Superior temporal gyrus (tissue), 1 donor: ENCODE data around the gene BAZ1A.
A peak's percentile ranks its signal among the peaks of the same experiment; 100 is the strongest.
"Not testable (repeated sequence)": the region's sequence is repeated elsewhere in the genome, so short reads cannot be mapped to it uniquely, and the experiment has no call there.

Experiments used
- DNase-seq: peaks from one replicate; pipeline ENCODE4 v3.0.0-alpha.2; 2016; ENCODE audit errors: extremely low spot score

BAZ1A gene

DNA sequence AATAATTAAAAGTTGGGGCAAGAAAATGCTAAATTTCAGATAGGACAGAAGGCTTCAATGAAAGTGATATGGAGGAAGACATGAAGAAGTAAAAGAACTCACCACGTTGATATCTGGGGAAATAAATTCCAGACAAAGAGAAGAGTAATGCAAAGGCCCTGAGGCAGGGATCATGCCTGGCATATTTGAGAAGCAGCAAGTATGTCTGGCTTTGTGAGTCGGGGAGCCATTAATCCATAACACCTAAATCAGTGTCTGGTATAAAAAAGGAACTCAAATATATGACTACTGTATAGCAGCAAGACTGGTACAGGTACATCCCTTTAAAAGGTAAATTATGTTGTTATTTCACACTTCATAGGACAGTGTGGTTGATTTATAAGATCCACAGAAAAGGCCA is 16.4 kb downstream of the BAZ1A start:
- no peak for DNase-seq

DNA sequence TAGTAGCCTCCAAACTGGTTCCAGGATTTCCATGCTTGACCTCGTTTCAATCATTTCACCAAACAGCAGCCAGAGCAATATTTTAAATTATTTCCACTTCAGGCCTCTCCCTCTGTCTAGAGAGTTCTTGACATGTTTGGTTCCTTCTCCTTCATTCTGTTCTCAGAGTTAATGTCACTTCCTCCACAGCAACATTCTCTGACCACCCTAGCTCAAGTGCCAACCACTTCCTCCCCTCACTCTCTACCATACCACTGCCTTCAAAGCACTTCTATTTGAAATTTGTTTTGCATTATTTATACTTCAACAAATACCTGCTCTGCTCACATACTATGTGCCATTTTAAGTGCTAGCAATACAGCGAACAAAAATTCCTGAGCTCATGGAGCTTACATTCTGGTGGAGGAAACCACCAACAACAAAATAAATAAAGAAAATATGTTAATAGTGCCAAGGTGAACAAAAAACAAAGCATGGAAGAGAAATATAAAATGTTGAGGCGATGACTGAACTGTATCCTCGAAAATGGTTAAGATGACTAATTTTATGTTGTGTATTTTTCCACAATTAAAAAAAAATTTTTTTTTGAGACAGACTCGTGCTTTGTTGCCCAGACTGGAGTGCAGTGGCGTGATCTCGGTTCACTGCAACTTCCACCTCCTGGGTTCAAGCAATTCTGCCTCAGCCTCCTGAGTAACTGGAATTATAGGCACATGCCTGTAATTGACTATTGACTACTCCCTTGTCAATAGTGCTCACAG is 17.3 kb downstream of the BAZ1A start:
- no peak for DNase-seq

DNA sequence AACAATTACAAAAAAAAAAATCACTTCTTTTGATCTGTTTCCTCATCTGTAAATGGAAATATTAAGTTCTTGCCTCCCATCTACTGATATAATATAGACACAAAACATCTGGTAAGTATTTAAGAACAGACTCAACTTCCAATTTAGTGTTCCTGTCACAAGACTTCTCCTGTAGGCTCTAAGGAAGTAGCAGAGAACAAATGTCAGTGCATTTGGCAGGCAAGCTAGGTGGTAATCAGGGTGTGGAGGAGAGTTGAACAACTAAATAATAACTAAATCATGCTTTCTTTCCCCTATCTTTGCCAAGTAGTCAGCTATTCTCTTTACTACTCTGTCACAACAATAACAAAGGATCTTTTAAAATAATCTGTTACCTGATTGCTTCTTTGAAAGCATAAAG is 22.1 kb downstream of the BAZ1A start:
- no peak for DNase-seq

DNA sequence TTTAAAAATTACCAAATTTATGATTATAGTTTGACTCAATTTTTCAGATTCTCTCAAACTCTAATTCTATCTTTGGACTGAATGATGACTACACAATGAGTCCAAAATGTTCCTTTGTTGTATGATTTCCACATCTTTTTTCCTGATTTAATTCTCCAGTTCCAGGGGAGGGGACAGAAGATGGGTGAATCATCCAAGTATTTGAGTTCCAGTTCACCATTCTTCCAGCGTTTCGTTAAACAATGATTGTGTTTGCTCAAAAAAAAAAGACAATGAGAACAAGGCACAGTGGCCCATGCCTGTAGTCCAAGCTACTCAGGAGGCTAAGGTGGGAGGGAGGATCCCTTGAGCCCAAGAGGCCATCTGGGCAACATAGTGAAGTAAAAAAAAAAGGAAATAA is 23.8 kb downstream of the BAZ1A start:
- DNase-seq, result no peak

DNA sequence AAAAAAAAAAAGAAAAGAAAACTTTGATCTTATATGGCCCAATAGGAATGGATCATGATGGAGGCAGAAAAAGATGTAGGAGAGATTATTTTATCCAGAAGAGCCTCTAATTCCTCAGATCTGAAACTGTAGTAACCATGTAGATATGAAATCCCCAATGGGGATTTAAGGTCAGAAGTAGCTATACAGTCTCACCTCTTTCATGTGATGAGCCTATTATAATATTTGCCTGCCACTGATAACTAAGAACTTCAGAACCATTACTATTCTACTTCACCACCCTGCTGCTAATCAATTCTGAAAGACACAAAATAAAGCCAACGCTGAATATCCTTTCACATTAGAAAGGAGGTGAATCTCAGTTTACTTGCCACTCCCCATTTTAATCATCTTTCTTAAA is 29.3 kb downstream of the BAZ1A start:
- DNase-seq, result no peak

DNA sequence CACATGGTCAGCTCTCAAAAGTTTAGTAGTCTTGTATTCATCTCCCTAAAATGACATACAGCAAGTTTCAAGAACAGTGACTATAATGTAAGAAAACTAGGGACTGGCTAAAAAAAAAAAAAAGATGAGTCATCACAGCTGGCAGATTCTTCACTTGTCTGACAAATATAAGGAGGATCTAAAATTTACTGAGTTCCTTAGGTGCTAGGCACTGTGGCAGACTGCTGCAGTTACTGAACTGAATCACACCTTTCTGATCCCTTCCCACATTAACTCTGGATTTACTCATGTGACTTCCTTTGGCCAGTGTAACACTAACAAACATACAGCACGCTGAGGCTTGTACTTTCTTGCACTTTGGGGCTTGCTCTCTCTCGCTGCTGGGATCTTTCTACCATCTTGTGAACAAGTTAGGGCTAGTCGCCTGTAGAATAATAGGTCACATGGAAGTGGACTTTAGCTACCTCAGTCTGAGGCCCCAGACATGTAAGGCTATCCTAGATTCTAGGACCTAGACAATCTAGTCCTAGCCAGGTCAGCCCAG is 32.1 kb downstream of the BAZ1A start:
- DNase-seq, result peak; percentile 57

DNA sequence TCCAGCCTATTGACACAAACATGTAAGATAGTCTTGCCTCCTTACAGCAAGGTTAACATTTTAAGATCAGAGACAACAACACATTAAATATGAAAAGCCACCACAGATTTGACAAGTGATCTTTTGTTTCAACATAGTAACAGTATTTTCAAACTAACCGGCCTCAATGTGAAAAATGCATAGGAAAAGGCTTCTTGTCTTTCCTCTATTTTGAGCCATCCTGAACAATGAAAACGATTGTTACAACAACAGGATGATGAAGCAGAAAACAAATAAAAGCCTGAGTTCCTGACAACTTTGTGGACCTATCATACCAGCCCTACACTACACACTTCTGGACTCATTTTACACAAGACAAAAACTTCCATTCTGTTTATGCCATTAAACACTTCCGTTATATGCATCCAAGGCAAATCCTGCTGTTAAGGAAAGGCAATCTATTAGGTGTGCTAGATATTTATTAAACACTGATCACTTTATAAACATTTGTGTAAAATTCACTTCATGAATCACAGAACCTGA is 37.3 kb downstream of the BAZ1A start:
- DNase-seq, result peak; percentile 57

DNA sequence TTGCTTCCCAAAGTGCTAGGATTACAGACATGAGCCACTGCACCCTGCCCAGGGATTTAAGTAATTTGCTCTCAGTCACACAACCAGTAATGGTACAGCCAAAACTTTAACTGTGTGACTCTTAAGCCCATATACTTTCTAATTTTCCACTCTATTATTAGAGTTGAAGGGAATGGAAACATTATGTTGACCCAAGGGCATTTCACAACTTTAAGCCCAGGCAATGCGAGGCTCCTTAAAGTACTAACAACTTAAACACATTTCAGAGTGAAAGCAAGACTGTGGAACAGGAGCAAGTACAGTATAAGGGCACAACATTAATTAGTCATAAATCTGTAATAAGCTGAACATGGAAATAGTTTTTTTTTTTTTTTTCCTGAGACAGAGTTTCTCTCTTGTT is 39.8 kb downstream of the BAZ1A start:
- DNase-seq, result no peak

DNA sequence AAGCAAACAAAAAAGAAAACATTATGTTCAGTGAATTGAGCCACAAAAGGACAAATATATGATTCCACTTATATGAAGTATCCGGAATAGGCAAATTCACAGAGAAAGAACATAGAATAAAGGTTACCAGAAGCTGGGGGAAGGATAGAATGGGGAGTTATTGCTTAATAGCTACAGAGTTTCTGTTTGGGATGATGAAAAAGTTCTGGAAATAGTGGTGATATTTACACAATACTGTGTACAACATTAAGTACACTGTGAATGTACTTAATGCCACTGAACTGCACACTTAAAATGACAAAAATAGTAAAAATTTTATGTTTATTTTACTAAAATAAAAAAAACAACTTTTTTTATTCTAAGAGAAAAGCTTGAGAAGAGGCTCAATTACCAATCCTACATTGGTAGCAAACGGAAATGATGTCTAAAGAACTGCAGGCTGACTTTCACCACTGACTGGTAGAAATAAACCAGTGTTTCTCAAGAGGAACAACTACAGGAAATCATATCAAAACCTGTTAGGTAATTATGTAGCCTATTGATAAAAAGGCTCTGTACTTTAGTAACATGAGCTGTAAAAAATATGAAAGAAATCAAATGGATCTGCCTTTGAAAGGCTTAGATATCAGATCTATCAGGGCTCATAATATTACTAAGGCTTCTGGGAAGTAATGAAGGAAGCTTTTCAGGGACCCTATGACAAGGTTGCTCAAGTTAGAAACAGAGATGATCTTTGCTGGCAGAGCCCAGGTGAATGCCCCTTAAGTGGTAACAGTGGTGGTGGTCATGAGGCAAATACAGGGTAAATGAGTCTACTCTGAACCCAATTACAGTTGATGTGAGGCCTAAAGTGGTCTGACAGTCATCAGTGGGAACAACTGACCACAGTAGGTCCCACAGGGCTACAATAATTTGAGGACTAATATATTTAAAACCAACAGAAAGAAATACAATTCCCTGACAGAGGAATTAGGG is 41.3 kb downstream of the BAZ1A start:
- DNase-seq, result no peak

DNA sequence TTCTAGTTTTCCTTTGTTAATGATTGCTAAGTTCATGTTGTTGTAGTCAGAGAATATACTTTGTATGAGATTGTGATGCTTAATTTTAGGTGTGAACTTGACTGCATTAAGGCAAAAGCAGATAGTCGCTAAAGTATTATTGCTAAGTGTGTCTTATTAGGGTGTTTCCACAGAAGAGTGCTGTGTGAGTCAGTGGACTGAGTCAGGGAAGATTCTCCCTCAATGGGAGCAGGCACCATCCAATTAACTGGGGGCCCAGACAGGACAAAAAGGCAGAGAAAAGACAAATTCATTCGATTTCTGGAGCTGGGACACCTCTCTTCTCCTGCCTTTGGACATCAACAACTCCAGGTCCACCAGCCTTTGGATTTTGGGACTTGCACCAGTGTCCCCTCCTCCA is 48.5 kb downstream of the BAZ1A start:
- DNase-seq, result no peak

DNA sequence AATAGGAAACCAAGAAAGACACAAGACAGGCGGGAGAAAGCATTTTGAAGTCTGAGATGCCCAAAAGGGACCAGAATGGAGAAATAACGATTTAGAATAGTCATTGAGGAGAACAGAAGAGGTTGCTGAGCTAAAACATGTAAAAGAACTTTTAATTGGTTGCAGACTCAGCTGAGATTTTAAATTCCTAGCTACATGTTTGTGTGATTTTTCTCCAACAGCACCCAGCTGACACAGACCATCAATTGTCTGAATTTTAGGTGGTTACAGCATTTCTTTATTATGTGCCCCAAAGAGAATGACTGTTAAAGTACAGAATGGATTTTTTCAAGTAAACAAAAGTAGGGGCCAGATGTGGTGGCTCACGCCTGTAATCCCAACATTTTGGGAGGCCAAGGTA is 50.3 kb downstream of the BAZ1A start:
- DNase-seq, result no peak

DNA sequence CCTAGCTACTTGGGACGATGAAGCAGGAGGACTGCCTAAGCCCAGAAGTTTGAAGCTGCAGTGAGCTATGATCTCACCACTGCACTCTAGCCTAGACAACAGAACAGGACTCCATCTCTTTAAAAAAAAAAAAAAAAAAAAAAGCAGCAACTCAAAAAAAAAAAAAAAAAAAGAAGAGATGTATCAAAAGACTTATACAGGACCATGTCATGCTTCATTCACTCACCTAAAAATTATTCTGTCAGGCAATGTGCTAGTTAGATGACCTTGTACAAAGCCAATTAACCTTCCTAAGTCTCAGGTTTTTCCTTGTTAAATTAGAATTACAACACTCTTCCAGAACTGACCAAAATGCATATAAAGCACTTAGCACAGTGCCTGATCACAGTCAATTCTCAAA is 50.9 kb downstream of the BAZ1A start:
- DNase-seq, result no peak

DNA sequence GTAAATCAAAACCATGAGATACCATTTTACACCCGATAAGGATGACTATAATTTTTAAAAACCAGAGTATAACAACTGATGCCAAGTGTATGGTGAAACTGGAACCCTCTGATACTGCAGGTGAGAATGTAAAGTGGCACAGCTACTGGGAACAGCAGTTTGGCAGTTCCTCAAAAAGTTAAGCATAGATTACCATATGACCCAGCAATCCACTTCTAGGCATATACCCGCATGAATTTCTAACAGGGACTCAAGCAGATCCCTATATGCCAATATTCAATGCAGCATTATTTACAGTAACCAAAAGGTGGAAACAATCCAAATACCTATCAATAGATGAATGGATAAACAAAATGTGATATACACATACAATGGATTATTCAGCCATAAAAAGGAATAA is 57.4 kb downstream of the BAZ1A start:
- no peak for DNase-seq

DNA sequence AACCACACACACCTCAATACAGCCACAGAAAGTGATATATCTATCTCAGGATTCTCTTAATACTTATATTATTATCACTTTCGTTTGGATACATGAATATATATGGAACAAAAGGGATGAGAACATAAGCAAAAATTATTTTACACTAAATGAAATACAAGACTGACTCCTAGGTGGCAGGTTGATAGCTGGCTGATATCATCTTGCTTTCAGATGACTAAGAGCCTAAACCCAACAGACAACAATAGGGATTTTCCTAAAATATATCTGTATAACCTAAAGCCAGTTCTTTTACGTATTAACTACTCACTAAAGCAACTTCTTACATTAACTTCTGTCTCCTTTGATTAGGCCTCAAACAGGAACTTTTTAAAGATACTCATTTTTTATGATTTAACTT is 65.1 kb downstream of the BAZ1A start:
- no peak for DNase-seq

DNA sequence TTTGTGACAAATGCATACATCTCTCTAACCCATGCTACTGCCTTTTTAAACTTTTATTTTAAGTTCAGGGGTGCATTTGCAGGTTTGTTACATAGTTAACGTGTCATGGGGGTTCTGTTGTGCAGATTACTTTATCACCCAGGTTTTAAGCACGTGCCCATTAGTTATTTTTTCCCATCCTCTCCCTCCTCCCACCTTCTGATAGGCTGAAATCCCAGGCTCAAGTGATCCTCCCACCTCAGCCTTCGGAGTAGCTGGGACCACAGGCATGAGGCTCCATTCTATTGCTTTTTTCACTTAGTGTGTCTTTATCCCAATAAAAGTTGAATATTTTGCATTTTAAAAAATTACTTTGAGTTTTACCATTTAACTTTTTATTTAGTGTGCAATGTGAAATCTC is 68.9 kb downstream of the BAZ1A start:
- no peak for DNase-seq

DNA sequence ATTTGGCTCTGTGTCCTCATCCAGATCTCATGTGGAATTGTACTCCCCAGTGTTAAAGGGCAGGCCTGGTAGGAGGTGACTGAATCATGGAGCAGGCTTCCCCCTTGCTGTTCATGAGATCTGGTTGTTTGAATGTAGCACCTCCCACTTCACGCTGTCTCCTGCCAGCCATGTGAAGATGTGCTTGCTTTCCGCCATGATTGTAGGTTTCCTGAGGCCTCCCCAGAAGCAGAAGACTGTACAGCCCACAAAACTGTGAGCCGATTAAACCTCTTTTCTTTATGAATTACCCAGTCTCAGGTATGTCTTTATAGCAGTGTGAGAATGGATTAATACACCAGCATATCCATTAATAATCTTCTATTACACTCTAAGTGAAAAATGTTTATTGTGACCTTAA is 70.2 kb downstream of the BAZ1A start:
- DNase-seq, result no peak

DNA sequence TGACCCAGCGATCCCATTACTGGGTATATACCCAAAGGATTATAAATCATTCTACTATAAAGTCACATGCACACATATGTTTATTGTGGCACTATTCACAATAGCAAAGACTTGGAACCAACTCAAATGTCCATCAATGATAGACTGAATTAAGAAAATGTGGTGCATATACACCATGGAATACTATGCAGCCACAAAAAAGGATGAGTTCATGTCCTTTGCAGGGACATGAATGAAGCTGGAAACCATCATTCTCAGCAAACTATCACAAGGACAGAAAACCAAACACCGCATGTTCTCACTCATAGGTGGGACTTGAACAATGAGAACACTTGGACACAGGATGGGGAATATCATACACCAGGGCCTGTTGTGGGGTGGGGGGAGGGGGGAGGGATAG is 76.3 kb downstream of the BAZ1A start:
- not testable (repeated sequence) for DNase-seq

DNA sequence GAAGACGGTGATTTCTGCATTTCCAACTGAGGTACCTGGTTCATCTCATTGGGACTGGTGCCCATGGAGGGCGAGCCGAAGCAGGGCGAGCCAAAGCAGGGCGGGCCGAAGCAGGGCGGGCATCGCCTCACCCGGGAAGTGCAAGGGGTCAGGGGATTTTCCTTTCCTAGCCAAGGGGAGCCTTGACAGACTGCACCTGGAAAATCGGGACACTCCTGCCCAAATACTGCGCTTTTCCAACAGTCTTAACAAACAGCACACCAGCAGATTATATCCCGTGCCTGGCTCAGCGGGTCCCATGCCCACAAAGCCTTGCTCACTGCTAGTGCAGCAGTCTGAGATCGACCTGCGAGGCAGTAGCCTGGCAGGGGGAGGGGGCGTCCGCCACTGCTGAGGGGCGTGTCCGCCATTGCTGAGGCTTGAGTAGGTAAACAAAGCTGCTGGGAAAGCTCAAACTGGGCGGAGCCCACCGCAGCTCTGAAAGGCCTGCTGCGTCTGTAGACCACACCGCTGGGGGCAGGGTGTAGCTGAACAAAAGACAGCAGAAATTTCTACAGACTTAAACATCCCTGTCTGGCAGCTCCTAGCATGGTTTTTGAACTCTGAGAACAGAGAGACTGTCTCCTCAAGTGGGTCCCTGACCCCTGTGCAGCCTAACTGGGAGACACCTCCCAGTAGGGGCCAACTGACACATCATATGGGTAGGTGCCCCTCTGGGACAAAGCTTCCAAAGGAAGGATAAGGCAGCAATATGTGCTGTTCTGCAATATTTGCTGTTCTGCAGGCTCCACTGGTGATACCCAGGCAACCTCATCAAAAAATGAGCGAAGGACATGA is 77.2 kb downstream of the BAZ1A start:
- no peak for DNase-seq

DNA sequence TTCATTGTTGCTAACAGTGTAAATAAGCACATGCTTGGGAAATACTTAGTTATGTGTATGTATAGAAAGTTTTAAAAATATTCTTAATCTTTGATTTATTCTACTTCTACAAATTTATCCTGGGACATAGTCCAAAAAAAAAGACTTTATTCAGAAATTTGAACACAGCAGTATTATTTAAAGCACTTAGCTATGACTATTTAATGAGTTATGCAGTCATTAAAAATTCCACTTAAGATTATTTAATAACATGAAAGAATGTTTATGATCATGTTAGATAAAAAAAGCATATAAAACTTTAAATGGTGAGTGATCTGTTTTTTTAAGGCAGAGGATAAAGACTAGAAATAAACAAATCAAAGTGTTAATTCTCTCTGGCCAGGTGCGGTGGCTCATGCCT is 78.3 kb downstream of the BAZ1A start:
- no peak for DNase-seq

DNA sequence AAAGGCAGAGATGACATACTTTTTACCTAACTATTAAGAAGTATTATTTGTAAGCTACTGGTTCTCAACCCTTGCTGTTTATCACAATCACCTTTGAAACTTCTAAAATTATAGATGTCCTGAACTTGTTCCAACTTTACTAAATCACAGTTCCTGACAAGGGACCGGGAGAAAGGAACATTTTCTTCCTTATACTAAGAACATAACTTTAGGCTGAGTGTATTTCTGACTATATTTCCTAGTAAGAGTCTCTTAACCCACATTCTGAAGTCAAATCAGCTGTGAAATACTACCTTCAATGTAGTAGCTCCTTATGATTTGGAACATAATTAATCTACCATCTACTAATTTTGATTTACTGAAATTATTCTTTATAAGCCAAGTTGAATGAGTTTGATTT is 80.2 kb downstream of the BAZ1A start:
- DNase-seq, result no peak

DNA sequence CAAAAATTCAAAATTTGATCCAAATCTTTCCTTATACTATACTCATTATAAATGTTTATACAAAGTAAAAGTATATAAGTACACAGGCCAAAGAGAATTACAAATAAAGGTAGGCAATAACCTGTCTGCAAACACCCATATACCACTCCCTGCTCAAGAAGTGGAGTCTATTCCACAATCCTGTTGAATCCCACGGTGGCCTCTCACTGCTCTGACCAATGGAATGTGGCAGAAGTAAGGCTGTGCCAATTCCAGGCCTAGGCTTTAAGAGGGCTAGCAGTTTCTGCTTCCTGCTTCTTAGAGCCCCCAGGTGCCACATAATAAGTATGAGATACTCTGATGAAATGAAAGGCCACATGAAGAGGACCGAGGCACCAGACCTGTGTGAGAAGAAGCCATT is 80.9 kb downstream of the BAZ1A start:
- DNase-seq, result no peak

DNA sequence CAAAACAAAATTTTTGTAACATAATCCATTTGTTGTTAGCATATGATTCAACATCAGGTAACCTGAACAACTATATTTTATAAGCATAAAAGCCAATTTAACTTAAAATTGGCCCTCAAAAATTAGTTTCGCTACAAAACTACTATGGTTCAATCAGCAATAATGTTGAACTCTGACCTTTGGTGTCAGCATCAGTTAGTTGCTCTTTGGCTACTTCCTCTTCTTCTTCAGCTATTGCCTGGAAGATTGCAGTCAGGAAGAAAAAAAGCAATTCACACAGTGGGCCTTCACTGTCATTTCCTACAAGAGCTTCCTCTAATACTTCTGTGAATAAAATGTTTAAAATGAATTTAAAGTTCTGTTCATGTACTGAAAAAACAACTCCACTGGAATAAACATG is 82.6 kb downstream of the BAZ1A start:
- no peak for DNase-seq
